Measurements from ENCODE around the gene AKR1C1. TPM values are rescaled to one million over a fixed set of nuclear protein-coding genes. Genes with fewer than 3 reads are reported as not detected.
"Not testable (repeated sequence)": the region's sequence is repeated elsewhere in the genome, so short reads cannot be mapped to it uniquely, and the experiment has no call there.

The AKR1C1 gene
- total RNA-seq, 1 donor from 2014 or later, result 18.4 TPM

- H3K27me3 ChIP-seq, result no peaks in the 10 kb centered on the region
- H3K27ac ChIP-seq, result peak overlapping the region; percentile 91 to 94
- no peak for DNase-seq (ENCODE audit: low spot score in 2 of 2)
- intact Hi-C loops (cut with DNase I), result loop anchor here (2.0 to 5.0 kb wide), 2 partner anchors 39 to 93 kb away; no protein-coding TSS in a partner anchor
- no peaks in the 10 kb centered on the region for H3K36me3 ChIP-seq
- TF ChIP-seq CTCF (IDR thresholded peaks at IDR 0.05), result no peak
- no peak overlapping the region for H3K4me3 ChIP-seq
- H3K9me3 ChIP-seq, result no peaks in the 10 kb centered on the region
- H3K4me1 ChIP-seq, result peaks cover 16 to 37% of the 10 kb centered on the region in 2 donors
These were observed 21.5 kb upstream of the AKR1C1 start for GRCh38 chr10:4941540-4942330.

- DNase-seq (ENCODE audit: low spot score in 2 of 2), result peak in 1 of 2 donors; percentile 73
- H3K27me3 ChIP-seq, H3K9me3 ChIP-seq, H3K4me3 ChIP-seq, H3K36me3 ChIP-seq: not testable (repeated sequence)
- Histone ChIP-seq H3K27ac (peak overlapping the region; percentile 91 to 94), H3K4me1 (peaks cover 18 to 45% of the 10 kb centered on the region in 2 donors)
- intact Hi-C loops (cut with DNase I), result loop anchor here (2.0 to 5.0 kb wide), 2 partner anchors 41 to 94 kb away; no protein-coding TSS in a partner anchor
- TF ChIP-seq CTCF (IDR thresholded peaks at IDR 0.05), result peak in 2 of 3 experiments; percentile 12 to 29
These were observed 20.3 kb upstream of the AKR1C1 start for GRCh38 chr10:4942931-4943330.

- intact Hi-C loops (cut with DNase I), result loop anchor here (2.0 to 5.0 kb wide), 2 partner anchors 41 to 95 kb away; no protein-coding TSS in a partner anchor
- not testable (repeated sequence) for H3K9me3 ChIP-seq; DNase-seq (ENCODE audit: low spot score in 2 of 2); H3K36me3 ChIP-seq; H3K27me3 ChIP-seq; H3K4me3 ChIP-seq
- Histone ChIP-seq H3K27ac (peak overlapping the region; percentile 91 to 94), H3K4me1 (peaks cover 19 to 49% of the 10 kb centered on the region in 2 donors)
These were observed 19.8 kb upstream of the AKR1C1 start for GRCh38 chr10:4943416-4943815.

- Histone ChIP-seq H3K27ac (peak overlapping the region; percentile 91 to 94), H3K4me3 (no peak overlapping the region), H3K4me1 (peaks cover 23 to 53% of the 10 kb centered on the region in 2 donors), H3K36me3 (no peaks in the 10 kb centered on the region), H3K27me3 (no peaks in the 10 kb centered on the region), H3K9me3 (no peaks in the 10 kb centered on the region)
- TF ChIP-seq CTCF (IDR thresholded peaks at IDR 0.05), result no peak
- intact Hi-C loops (cut with DNase I), result loop anchor here (2.0 to 5.0 kb wide), 2 partner anchors 42 to 95 kb away; no protein-coding TSS in a partner anchor
- DNase-seq (ENCODE audit: low spot score in 2 of 2), result no peak
These were observed 19.4 kb upstream of the AKR1C1 start for GRCh38 chr10:4943821-4944220.

GRCh38 chr10:4944841-4945240 lies 18.4 kb upstream of the AKR1C1 start:
- H3K4me3 ChIP-seq, result no peak overlapping the region
- H3K27me3 ChIP-seq, result no peaks in the 10 kb centered on the region
- intact Hi-C loops (cut with DNase I), result loop anchor here (5.0 kb wide), 4 partner anchors 43 to 1773 kb away; partner anchors contain the start of genes AKR1C3 and PITRM1
- no peak for TF ChIP-seq CTCF (IDR thresholded peaks at IDR 0.05)
- H3K36me3 ChIP-seq, result no peaks in the 10 kb centered on the region
- H3K9me3 ChIP-seq, result no peaks in the 10 kb centered on the region
- no peak for DNase-seq (ENCODE audit: low spot score in 2 of 2)
- H3K4me1 ChIP-seq, result peaks cover 23 to 57% of the 10 kb centered on the region in 2 donors
- H3K27ac ChIP-seq, result peak overlapping the region; percentile 91 to 94
